Brain pericyte (primary cell): ENCODE data around the gene PARVG.

ENCODE experiments used
- DNase-seq: peaks from one replicate; pipeline ENCODE4 v3.0.0-alpha.2; 2012; ENCODE audit warnings: low read depth, low spot score

Gene PARVG

DNA sequence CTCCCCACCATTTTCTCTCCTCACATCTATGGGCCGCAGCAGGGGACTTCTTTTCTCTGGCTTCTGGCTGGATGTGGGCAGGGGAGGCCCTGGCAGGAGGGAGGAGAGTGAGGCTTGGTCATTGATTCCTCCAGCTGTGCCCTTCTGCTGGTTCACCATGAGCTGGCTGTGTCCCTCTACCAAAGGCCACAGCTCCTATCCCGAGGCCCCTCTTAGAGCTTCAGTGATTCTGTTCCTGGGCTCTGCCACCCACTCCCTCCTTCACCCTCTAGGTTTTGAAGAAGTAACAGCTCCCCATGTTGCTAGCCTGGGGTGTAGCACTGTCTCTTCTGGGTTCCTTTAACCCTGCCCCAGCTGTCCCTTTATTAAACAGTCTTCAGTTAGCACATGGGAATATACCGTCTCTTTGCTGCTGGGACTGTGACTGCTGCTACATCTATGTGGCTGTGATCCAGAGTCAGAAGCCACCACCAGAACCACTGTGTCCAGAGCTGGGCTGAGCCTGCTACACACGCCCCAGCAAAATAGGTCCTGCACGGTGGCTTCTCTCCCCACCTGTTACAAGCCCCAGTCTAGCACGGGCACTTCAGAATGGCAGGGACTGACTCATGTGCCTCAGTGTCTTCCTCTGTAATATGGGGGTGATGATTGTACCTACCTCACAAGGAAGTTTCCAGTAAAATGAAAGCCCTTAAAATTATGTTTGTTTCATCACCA is 578 bp upstream of the PARVG start:
- no peak for DNase-seq

DNA sequence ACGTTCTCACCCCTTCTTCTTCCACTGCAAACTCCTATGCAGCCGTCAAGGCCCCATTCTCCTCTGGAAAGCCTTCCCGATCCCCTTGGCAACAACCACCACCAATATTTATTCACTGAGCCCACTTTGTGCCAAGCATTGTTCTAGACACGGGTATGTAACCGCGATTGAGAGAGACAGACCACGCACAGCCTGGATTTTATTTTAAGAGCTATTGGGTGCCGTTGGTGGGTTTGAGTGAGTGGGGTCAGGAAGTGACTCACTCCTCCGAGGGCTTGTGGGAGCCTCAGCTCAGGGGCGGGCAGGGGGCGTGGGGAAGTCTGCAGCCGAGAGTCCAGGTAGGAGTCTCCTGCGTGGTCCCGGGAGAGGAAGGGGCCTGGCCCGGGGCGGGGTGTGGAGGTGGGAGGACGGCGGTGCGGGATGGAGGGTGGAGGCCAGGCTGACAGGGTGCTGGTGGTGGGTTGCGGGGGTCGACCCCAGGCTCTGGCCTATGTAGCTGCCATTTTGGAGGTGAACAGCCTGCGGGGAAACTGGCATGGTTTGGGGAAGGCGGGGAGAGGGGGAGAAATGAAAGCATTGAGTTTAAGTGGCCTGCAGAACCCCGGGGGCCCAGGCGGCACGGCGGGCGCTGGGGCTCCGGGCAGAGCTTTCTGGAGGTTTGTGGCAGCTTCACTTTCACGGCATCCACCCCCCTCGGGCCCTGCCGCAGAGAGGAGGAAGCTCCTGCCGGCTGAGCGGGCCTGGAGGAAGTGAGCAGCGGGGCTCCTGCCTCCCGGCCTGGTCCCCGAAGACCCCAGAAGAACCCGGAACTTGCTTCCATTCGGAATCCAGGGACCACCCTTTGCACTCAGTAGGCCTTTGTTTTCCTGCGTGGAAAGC is 547 bp downstream of the PARVG start:
- DNase-seq = no peak

DNA sequence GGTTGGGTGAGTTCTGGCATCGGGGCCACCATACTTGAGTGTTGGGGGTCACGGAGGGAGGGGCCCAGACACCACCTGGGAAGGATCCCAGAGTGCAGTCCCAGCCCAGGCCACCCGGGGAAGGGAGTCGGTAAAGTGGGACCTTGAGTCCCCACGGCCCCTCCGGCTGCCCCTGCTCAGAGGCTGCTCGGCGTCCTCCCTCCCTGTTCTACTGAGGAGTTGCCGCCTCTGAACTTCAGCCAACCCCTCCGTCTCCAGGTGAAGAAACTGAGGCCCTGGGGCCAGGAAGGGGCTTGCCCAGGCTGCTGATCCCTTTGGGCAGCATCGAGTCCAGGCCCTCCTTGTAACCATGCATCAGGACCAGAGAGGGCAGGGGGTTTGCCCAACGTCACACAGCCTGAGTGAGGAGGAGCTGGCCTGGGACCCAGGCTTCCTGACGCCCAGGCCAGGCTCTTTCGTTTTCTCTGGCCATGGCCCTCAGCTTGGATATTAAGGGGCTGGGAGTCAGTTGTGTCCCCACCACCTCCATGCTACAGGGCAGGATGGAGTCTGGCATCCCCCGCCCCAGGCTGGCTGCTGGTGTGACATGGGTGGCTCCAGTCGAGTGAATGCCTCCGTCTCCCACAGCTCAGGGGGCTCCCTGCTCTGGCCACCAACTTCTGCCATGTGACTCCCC is 1.3 kb downstream of the PARVG start:
- DNase-seq = no peak

DNA sequence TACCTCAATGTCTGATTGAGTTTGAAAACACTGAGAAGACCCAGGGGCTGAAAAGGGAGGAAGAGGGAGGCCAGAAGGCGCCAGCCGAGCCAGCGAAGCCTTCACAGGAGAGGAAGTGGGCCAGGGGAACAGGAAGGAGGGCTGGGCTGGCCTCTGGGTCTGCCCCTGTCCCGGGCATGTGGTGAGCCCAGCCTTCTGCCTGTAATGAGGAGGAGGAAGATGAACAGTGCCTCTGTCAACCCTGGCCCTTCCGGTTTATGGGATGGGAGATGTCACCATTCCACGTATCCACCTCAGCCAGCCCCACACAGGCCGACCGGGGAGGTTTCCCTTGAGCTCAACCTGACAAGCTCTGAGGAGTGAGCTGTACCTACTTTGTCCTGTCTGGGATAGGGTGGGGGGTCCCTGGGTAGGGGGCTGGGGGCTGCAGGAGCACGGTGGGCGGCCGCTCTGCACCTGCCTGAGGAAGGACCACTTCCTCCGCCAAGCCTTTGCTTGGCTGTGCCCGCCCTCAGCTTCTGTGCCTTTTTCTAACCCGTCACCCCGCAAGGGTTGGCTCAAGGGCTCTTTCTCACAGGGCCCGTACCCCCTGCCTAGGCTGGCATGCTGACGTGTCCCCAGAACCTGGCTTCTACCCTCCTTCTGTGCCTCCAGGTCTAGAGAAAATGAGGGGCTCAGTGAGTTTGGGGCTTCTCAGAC is 2.0 kb downstream of the PARVG start:
- DNase-seq = no peak

DNA sequence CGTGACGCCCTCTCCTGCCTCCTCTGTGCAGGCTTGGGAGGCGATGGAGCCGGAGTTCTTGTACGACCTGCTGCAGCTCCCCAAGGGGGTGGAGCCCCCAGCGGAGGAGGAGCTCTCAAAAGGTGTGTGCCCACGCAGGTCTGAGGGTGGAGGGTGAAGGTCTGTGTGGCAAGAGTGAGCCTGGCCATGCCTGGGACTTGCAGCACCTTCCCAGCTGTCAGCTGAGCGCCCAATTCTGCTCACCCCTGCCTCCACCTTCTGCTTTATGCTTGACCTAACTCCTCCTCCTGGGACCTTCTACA is 2.5 kb downstream of the PARVG start:
- no peak for DNase-seq

GRCh38 chr22:44184006-44184405 is 3.3 kb downstream of the PARVG start:
- no peak for DNase-seq

- DNase-seq = no peak
These were observed 4.8 kb downstream of the PARVG start for GRCh38 chr22:44185237-44186120.

- DNase-seq = no peak
These were observed 5.4 kb downstream of the PARVG start for GRCh38 chr22:44186121-44186510.

DNA sequence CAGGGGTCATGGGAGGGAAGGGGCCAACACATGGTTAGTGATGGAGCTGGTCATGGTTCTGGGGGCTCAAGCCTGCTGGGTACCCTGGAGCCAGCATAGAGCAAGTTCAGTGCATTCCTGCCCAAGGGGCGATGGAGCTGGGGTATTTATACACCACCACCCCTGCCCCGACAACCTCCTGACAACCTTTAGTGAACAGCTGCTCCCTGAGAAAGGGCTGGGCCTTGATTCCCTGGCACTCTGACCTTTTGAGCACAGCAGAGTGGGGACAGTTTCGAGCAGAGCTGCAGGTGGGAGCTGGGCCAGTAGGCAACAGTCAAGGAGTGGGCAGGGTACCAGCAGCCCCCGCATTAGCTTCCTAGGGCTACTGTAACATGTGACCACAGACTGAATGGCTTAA is 6.0 kb downstream of the PARVG start:
- DNase-seq = no peak

GRCh38 chr22:44187652-44188230 is 7.0 kb downstream of the PARVG start:
- DNase-seq = no peak

DNA sequence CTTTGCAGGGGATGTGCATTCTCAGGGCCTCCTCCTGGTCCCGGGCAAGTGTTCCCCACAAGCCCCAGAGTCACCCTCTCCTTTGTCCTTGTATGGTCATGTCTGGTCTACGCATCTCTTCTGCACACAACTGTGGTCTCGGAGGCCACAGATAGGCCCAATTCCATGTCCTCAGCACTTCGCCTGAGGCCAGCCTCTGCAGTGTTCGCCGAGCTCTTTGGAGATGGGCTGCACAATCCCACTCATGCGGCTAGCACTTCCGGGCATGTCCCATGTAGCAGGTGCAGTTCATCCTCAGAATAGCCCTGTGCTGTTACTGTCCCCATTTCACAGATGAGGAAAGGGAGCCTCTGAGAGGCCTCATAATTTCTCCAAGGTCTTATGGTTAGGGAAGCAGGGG is 7.6 kb downstream of the PARVG start:
- DNase-seq = no peak

DNA sequence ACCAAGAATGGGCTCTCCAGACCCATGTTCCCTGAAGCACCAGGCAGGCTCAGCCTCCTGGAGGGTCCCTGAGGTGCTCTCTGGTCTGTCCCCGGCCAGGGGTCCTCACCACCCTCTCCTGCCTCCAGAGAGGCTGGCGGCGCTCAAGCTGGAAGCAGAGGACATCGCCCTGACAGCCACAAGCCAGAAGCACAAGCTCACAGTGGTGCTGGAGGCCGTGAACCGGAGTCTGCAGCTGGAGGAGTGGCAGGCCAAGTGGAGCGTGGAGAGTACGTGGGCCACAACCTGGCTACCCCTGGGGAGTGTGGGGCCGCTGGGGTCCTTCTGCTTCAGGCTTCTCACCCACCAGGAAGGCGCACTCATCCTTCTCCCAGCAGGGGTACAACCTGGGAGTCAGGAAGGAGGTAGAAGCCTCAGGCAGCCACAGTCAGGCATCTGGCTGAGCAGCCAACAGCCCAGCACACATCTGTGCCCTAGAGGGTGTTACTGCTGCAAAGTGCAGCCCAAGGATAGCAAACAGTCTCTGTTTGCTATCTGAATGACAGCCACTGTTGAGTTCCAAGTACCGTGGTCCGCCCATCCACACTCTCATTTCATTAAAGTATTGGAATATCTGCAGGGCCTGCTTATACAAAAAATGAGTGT is 8.4 kb downstream of the PARVG start:
- DNase-seq = no peak

- no peak for DNase-seq
These were observed 9.8 kb downstream of the PARVG start for GRCh38 chr22:44190381-44190976.

DNA sequence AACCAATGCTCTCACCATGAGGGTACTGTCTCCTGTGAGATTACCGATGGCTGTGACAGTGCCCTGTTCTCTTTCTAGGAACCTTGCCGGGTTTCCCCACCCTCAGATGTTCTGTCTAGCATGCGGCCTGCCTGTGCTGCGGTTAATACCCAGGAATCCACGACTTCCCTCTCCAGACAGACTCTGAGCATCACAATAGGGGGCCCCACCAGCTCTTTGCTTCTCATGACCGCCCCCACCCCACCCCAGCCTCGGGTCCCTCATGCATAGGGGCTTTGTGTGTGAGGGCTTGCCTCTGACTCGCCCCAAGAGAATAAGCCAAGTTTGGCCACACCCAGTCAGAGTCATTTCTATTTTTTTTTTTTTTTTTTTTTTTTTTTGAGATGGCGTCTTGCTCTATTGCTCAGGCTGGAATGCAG is 10.3 kb downstream of the PARVG start:
- DNase-seq = no peak

DNA sequence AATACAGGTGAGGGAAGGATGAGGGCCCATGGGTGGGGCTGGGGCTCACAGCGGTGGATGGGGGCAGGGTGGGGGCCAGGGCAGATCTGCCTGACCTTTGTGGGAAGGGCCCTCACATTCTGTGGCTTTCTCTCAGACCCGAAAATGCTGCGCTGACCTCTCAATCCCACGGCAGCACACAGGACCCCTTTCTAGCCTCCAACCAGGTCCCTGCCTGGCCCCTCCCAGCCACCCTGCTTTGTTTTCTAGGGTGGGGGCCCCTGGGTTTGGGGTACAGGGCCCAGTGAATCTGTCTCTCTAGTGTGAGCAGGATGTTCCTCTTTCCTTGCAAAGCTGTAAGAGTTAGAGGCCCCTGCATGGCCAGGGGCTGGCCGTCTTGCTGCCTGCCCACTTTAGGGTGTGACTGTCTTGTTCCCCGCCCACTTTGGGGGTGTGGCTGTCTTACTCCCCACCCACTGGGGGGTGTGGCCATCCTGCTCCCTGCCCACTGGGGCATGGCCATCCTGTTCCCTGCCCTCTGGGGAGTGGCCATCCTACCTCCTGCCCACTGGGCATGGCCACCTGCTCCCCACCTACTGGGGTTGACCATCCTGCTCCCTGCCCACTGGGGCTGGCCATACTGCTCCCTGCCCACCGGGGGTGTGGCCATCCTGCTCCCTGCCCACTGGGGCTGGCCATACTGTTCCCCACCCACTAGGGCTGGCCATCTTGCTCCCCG is 11.5 kb downstream of the PARVG start:
- no peak for DNase-seq

DNA sequence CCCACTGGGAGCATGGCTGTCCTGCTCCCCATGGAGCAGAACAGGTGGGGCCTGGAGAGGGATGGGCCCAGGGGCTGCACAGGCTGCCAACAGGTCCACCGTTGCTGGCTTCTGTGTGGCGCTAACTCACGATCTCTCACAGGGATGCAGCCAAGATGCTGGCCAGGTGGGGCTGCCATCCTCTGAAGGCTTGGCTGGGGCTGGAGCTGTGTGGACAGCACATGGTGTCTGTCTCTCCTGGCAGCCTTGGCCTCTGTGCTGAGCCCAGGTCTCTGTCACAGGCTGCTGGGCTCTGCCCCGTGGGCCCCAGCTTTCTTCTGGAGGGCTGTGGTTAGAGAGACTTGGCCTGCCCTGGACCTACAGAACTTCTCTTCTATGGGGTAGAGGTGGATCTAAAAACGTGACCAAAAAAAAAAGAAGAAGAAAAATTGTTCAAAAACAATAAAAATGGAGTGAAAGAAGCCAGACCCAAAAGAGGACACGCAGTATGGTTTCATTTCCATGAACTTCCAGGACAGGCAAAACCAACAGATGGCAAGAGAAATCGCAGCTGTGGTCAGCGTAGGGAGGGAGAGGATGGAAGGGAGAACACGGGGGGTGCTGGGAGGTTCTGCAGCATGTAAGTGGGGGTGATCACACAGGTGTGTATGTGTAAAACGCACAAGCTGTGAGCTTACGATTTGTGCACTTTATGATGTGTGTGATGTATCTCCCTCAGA is 12.2 kb downstream of the PARVG start:
- DNase-seq = no peak

DNA sequence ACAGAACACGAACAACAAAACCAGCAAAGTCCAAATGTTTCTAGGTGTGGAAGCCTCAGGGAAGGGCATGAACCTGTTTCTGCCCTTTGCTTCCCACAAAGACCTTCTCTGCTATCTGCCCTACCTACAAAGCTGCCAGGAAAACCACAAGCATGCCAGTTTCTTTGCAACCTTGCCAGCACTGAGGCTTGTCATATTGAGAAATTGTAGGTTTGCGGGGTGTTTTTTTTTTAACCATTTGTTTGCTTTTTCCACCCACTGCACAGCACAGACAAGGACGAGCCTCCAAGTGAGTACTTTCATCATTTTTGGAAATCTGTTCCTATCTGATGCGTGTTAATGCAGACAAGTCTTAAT is 12.8 kb downstream of the PARVG start:
- no peak for DNase-seq

- no peak for DNase-seq
These were observed 13.8 kb downstream of the PARVG start for GRCh38 chr22:44194569-44194968.
